Fibroblast of mammary gland (primary cell): ENCODE measurements around the gene MC2R.

ENCODE experiments used
- DNase-seq: peaks from one replicate; pipeline ENCODE4 v3.0.0-alpha.2; 2010; ENCODE audit warnings: low read depth
- H3K4me3 ChIP-seq: 2 replicates; pipeline ENCODE4 v1.5.1; 2011; ENCODE audit warnings: low read depth, mild to moderate bottlenecking, low read length, moderate library complexity; ENCODE audit not compliant: control insufficient read depth
- TF ChIP-seq, protein P1 (sequence below): conservative IDR thresholded peaks from 2 replicates; pipeline ENCODE4 v1.5.1; 2011; ENCODE audit warnings: low read depth, low read length, inconsistent platforms; ENCODE audit not compliant: control insufficient read depth, insufficient read depth

The MC2R gene

DNA sequence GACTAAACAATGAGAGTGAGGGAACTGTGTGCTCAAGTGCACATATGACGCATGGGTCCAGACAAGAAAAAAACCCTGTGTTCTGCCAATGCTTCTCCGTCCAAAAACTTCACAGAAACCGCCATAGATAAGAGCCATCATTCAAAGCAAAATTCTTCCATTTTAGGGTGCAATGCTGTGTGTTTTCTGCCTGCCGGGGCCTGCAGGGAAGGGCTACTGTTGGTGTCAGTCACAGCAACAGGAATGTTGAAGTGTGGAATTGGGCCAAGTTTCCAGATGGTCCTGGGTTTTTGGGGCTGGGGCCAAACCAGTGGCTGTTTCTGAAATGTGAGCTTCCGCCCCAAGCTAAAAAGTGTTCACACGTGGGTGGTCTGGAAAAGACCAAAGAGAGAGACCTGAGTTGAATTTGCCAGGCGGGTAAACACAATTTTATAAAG lies 677 bp upstream of the MC2R start:
- no peak overlapping the region for H3K4me3 ChIP-seq
- no peak for DNase-seq
- TF ChIP-seq, protein P1, sequence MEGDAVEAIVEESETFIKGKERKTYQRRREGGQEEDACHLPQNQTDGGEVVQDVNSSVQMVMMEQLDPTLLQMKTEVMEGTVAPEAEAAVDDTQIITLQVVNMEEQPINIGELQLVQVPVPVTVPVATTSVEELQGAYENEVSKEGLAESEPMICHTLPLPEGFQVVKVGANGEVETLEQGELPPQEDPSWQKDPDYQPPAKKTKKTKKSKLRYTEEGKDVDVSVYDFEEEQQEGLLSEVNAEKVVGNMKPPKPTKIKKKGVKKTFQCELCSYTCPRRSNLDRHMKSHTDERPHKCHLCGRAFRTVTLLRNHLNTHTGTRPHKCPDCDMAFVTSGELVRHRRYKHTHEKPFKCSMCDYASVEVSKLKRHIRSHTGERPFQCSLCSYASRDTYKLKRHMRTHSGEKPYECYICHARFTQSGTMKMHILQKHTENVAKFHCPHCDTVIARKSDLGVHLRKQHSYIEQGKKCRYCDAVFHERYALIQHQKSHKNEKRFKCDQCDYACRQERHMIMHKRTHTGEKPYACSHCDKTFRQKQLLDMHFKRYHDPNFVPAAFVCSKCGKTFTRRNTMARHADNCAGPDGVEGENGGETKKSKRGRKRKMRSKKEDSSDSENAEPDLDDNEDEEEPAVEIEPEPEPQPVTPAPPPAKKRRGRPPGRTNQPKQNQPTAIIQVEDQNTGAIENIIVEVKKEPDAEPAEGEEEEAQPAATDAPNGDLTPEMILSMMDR = no peak

DNA sequence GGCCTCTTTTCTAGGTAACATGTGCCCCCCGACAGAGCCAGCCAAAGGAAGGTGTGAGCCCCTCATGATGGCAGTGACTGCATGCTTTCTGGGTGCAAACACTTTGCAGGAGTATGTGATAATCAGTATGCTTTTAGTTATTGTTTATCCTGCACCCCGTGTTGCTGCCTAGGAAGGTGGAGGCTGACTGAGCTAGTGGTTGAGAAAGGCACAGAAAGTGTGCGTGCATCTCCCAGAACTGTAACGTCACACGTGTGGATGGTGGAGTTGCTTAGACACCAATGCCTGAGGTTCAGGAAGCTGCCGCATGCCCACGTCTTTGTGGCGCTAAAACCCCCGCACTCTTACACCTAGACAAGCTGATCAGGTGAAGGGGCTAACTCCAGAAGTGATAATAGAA lies 580 bp downstream of the MC2R start:
- TF ChIP-seq, protein P1 = no peak
- DNase-seq = no peak
- H3K4me3 ChIP-seq = no peak overlapping the region

DNA sequence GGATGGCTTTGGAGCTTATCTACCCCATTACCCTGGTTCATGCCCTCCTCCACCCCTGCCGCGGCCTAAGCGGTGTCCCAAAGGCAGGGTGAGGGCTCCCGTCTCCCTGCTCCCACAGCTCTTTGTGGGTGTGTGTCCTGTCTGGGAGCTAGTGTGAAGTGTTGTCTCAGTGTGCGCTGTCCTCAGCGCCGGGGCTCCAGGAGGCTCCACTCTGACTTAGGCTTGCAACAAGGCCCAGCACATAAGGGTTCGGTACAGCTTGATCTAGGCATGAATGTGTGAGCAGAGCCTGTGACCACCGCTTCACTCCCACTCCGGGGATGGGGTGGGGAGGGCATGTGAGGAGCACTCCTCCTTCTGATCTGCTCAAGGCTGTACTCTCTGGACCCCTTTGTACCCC lies 1.2 kb downstream of the MC2R start:
- no peak for DNase-seq
- no peak overlapping the region for H3K4me3 ChIP-seq
- TF ChIP-seq, protein P1 = no peak

DNA sequence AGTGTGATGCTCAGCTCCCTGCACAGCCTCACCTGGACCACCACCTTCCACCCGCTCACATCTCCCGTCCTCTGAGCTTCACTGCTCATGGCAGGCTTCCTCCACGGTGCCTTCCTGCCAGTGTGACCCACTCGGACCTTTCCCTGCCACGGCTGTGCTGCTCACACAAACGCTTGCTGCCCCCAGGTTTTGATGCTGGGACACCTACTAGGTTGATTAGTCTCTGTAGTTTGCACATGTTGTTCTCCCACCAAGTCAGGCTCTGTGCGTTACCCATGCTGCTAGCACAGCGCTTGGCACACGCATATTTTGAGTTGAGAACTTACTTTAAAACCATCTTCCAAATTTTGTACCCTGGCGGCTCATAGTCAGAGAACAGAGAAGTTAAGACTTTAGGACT lies 2.1 kb downstream of the MC2R start:
- no peak for DNase-seq
- H3K4me3 ChIP-seq = no peak overlapping the region
- TF ChIP-seq, protein P1 = no peak

DNA sequence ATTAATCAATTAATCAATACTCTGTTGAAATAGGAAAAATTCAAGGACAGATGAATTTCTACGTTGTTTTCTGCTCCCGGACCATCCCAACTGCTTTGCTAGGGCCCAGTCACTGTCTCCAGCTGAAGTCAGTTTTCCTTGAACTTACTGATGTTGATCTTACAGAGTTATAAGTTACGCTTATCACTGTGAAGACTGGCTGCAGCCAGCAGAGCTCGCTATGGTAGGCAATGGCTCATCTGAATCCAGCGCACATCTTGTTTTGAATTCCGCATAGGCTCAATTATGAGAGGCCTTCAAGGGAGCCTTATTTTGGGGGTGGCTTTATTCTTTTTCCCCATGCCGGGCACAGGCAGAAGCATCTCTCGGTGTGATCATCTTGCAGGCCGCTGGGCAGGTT lies 2.7 kb downstream of the MC2R start:
- no peak for DNase-seq
- TF ChIP-seq, protein P1 = no peak
- H3K4me3 ChIP-seq = no peak overlapping the region

DNA sequence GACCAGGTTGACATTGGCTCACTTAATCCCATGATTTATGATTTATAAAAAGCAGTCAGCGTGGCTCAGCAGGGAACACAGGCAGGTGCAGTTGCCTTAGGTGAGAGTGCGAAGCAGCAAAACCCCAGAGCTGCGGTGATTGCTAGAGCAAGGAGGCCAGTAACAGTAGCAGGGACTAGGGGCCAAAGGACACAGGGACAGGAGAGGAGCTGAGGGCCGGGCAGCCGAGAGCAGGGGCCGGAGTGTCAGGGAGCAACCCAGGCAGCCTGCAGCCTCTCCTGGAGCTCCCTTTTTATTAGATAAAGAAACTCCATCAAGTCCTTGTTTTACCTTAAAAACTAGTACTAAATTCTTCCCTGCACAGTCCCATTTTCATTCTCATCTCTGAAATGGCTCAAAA lies 4.3 kb downstream of the MC2R start:
- TF ChIP-seq, protein P1 = no peak

DNA sequence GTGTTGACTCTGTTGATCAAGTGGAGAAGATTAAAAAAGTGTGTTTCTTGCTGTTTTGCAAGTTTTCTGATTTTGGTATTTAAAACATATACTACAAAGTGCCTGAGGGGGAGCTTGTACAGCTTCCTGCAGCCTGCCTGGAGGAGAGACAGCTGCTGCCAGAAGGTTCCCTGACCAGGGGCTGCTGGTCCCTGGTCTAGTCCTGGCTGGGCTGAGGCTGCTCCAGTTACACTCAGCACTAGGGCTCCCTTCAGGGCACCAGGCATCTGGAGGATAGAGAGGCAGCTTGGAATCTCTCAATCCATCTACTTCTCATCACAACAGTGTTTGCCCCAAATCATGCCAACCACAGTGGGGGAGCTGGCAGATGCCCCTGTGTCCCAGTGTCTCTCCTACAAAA lies 4.8 kb downstream of the MC2R start:
- no peak overlapping the region for H3K4me3 ChIP-seq
- TF ChIP-seq, protein P1 = no peak
- no peak for DNase-seq

More for the DNA sequence above, 4.3 kb downstream of the MC2R start:
- no peak for DNase-seq
- no peak overlapping the region for H3K4me3 ChIP-seq
